HuH-7 (cell line): ENCODE measurements around the gene RNF149.

Source experiments
- DNase-seq: peaks from one replicate; pipeline ENCODE4 v3.0.0; 2011; ENCODE audit warnings: low spot score

RNF149 gene

GRCh38 chr2:101295895-101296294 is 12.6 kb downstream of the RNF149 start:
- no peak for DNase-seq

DNA sequence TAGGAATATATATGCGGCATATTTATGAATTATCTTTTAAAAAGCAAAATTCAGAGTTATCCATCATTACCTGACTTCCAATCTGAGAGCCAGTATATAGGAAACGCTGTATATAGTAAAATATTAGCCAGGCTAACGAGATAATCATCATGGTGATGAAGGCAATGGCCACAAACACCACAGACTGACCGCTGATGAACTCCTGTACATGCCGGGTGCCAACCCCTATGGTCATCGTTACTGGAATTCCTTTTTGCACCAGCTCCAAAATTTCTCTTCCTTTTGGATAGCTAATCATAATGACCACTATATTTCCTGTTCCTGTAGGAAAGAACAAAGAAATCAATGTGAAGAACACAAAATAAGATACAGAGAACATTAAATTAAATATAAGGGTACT is 13.6 kb downstream of the RNF149 start:
- no peak for DNase-seq

GRCh38 chr2:101293544-101293943 is 15.0 kb downstream of the RNF149 start:
- DNase-seq, result no peak

- DNase-seq, result no peak
These were observed 16.5 kb downstream of the RNF149 start for GRCh38 chr2:101291973-101292372.

GRCh38 chr2:101290711-101291110 is 17.8 kb downstream of the RNF149 start:
- DNase-seq, result no peak

- DNase-seq, result no peak
These were observed 21.2 kb downstream of the RNF149 start for GRCh38 chr2:101287303-101287702.

GRCh38 chr2:101286684-101287083 is 21.8 kb downstream of the RNF149 start:
- no peak for DNase-seq

GRCh38 chr2:101282980-101283379 is 25.5 kb downstream of the RNF149 start:
- DNase-seq, result no peak

DNA sequence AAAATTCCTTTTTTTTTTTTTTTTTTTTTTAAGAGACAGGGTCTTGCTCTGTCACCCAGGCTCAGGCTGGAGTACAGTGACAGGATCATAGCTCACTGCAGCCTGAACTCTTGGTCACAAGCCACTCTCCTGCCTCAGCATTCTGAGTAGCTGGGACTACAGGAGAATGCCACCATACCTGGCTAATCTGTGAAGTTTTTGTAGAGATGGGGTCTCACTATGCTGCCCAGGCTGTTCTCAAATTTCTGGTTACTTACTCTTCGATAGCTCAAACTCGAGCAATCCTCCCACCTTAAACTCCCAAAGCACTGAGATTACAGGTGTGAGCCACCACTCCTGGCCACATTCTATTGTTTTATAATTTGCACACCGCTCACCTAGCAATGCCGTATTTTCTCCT is 27.0 kb downstream of the RNF149 start:
- no peak for DNase-seq

DNA sequence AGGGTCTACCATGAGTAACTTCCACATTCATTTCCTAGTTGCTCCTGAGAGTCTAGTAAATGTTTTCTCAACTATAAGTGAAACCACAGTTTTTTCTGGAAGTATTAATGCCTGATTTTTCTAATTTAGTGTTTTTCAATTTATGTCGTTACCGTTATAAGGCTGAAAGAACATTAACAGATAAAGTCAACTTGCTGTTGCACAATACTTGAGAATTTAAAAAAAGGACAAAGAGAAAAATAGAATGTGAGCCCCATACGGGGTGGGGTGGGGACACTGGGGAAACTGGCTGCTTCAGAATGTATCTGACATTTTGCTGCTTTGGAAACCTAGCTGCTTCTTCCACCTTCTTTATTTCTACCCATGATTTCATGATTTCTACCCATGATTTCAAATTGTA is 29.6 kb downstream of the RNF149 start:
- DNase-seq, result no peak

DNA sequence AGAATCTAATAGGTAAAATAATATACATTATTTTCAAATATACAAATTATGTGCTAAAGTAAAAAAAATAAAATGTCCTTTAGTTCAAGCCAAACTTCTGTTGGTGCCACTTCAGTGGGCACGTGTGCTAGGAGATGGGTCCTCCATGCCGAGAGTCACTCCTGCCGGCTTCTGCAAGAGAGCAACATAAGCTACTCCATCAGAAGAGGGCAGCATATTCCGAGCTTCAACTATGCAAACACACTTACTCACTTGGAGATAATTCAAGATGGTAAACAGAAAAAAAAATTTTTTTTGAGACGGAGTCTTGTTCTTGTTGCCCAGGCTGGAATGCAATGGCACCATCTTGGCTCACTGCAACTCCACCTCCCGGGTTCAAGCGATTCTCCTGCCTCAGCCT is 31.4 kb downstream of the RNF149 start:
- DNase-seq, result no peak

DNA sequence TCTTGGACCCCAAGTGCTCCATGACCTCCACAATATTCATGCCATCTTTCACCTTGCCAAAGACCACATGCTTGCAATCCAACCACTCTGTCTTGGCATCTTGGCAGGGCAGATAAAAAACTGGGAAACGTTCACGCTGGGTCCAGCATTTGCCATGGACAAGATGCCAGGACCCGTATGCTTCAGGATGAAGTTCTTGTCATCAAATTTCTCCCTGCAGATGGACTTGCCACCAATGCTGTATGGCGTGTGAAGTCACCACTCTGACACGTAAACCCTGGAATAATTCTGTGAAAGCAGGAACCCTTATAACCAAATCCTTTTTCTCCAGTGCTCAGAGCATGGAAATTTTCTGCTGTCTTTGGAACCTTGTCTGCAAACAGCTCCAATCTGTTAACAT is 34.4 kb downstream of the RNF149 start:
- DNase-seq, result no peak

GRCh38 chr2:101273056-101273455 is 35.4 kb downstream of the RNF149 start:
- DNase-seq, result no peak

- DNase-seq, result no peak
These were observed 36.3 kb downstream of the RNF149 start for GRCh38 chr2:101272045-101272784.

DNA sequence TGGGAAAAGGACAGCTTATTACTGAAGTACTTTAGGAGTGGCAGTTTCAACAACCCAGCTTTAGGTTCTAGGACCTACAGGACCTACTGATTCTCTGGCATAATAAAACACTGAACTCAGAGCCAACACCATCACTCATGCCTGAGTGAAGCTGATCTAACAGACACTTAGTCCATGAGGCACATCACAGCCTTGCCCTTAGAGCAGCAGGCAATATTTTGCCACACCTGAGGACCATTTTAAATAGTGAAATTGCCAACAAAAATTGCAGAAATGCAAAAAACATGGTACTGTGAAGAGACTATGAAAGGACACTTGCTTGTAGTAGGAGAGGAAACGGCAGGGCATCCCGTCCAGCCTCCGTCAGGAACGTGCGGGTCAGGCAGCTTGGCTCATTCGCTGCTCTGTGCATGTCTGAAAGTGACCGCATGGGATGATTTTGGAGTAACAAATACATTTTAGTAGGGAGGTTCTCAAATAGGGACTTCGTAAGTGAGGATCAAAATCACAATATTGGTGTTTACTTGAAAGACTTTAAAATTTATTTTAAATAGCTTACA is 37.7 kb downstream of the RNF149 start:
- no peak for DNase-seq

DNA sequence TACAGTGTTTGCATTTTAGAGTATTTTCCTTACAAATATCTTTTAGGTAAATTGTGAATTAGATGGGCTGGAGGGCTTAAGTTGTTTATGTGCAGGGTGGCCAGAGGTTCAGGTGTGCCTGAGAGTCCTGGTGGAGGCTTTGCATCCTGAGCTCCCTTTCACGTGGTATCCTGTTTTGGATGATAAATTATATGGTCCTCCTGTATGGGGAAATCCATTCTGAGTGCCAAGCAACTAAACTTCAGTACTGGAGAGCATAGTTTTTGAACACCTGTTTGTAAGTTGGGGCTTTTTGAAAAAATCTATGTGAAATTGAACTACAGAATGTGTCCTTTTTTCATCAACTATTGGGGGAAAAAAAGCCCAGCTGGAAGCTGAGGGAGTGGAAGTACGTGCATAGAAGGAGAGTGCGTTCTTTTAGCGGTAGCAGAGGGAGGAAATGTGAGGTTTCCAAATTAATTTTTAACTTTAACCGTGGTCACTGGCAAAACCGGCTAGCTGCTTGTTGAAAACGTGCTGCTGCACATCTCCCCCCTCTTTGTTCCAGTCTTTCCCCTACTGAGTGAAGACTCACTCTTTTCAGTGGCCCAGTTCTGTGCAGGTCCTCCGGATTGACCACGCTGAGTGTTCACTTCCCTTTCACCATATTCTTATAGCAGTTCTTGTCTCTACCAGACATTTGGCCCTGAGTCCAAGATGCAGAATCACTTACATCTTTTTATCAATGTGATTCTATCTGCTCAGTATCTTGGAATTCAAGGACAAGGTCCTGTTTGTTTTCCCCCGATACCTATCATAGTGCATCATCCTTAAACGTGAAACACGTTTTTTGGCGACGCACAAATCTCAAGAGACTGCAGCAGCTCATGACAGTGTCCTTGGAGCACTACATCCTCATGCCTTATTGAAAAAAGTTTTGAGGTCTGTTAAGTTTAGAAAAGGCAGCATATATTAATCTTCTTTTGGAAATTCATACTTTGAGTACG is 40.5 kb downstream of the RNF149 start:
- DNase-seq, result no peak

GRCh38 chr2:101265893-101266499 is 42.5 kb downstream of the RNF149 start:
- no peak for DNase-seq

DNA sequence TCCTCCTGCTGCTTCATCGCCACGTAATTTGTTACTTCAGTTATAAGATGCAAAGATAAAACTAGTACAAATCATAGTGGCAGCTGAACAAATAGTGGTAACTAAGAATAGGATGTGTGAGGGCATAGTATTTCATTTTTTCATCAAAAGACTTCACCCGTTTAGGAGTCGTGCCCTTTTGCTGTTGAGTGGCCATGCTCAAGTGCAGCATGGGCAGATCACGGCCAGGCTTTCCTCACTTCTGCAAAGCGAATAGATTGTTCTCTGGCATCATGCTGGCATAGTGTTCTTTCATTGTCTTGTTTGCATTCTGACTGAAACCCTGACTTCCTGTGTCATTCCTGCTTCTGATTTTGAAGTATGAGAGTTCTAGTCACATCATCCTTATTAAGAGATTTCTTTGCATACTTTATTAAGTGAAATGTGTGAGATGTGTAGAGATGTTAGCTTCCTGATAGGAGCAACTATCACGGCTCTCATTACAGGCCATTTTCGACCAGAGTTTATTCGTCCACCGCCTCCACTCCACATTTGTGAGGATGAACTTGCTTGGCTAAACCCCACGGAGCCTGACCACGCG is 44.1 kb downstream of the RNF149 start:
- DNase-seq, result no peak

DNA sequence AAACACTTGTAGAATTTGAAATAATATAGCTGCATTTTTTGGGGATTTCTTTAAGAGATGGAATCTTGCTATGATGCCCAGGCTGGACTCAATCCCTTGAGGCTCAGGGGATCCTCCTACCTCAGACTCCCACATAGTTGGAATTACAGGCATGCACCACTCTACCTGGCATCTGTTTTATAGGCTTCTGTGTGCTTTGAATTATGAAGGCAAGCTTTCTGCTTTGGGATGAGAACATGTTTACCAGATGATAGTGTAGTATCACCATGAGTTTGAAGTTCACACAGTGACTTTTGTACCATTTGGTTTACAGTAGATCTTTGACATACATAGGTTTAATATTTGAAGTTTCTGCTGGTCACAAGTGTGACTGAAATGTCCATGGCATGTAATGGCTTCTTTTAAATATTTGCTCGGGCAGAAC is 45.1 kb downstream of the RNF149 start:
- DNase-seq, result no peak

DNA sequence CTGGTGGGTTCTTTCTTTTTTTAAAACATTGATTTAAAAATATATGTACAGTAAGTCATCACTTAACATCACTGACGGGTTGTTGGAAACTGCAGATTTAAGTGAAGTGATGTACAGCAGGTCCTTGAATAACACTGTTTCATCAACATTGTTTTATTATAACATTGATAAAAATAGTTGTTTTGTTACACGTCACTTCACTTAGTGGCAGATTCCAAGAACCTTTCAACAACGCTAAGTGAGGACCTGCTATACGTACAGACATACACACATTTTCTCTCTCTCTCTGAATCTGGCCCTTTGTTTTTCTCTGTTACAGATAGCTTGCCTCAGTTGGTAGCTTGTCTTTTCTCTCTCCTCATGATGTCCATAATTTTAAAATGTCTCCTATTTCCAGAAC is 46.4 kb downstream of the RNF149 start:
- no peak for DNase-seq

DNA sequence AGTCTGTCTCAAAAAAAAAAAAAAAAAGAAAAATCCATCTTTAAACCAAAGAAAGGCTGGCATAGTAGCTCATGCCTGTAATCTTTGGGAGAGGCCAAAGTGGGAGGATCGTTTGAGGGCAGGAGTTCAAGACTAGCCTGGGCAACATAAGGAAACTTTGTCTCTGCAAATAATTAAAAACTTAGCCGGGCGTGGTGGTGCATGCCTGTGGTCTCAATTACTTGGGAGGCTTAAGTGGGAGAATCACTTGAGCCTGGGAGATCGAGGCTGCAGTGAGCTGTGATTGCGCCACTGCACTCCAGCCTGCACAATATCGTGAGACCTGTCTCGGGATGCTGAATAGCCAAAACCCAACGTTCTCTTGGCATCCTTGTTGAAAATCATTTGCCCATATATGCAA is 49.7 kb downstream of the RNF149 start:
- DNase-seq, result no peak

DNA sequence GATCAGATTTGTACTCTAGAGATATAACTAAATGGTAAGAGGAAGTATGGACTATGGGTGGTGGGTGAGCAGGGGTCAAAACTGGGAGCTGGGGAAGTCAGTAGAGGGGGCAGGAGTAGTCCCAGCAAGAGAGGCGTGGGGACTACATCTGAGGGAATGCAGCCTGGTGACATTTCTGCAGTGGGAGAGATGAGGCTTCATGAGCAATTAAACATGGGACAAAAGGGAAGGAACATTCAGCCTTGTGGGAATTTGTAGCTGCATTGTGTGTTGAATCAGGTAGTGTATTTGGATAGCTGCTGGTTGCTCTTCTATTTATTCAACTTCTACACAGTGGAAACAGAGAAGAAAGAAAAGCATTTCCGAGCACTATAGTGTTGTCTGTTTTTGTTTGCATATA is 52.2 kb downstream of the RNF149 start:
- DNase-seq, result no peak
